PC-9 (cell line): Measurements from ENCODE around the gene UBE2L3. TPM values are rescaled to one million over a fixed set of nuclear protein-coding genes. Genes with fewer than 3 reads are reported as not detected.
A peak's percentile ranks its signal among the peaks of the same experiment; 100 is the strongest.
"Not testable (repeated sequence)": the region's sequence is repeated elsewhere in the genome, so short reads cannot be mapped to it uniquely, and the experiment has no call there.

Source experiments
- BruUV-seq: library from RNA; stranded (reverse); fragments of 400-500 nt; replicated peaks from 2 replicates; lab custom pipeline; 2021; lab: Mats Ljungman, UMichigan
- CTCF ChIA-PET: fragments of 300-600 bp; sonication (Branson Sonifier 250); formaldehyde crosslinking; loops from one replicate; lab custom pipeline; 2022; ENCODE audit warnings: antibody characterized with exemption; lab: Charles Lee
- POLR2A ChIA-PET: fragments of 300-600 bp; sonication (Branson Sonifier 250); formaldehyde crosslinking; loops from one replicate; lab custom pipeline; 2022; ENCODE audit warnings: antibody characterized with exemption; ENCODE audit not compliant: unreplicated experiment; lab: Charles Lee
- DNase-seq, 2 experiments: peaks; one replicate each; pipeline versions ENCODE4 v3.0.0 to v3.0.0-alpha.2; 2015 to 2022; ENCODE audit warnings: mixed read lengths in 1 of 2
- H2AFZ ChIP-seq: fragments of 200-600 bp; sonication (generic); 2 replicates; pipeline ENCODE4 v1.8.1; 2017; ENCODE audit warnings: antibody characterized with exemption
- H3F3A ChIP-seq: fragments of 200-600 bp; sonication (generic); 2 replicates; pipeline ENCODE4 v1.8.1; 2017; ENCODE audit warnings: antibody characterized with exemption, mild to moderate bottlenecking, low read depth; ENCODE audit not compliant: insufficient read depth
- H3K27ac ChIP-seq: fragments of 200-600 bp; sonication (generic); 2 replicates; pipeline ENCODE4 v1.6.1; 2016; ENCODE audit warnings: mixed run types
- H3K27me3 ChIP-seq: fragments of 200-600 bp; sonication (generic); 2 replicates; pipeline ENCODE4 v1.6.1; 2016; ENCODE audit warnings: low read depth, mixed run types; ENCODE audit not compliant: insufficient read depth
- H3K36me3 ChIP-seq: fragments of 200-600 bp; sonication (generic); 2 replicates; pipeline ENCODE4 v1.6.1; 2016; ENCODE audit warnings: low read depth, mixed run types
- H3K4me1 ChIP-seq: fragments of 200-600 bp; sonication (generic); replicated peaks from 2 replicates; pipeline ENCODE4 v1.6.1; 2016; ENCODE audit warnings: mixed run types; ENCODE audit not compliant: insufficient read depth
- H3K4me2 ChIP-seq: fragments of 200-600 bp; sonication (generic); 2 replicates; pipeline ENCODE4 v1.6.1; 2017; ENCODE audit warnings: mixed run types
- H3K4me3 ChIP-seq: fragments of 200-600 bp; sonication (generic); 2 replicates; pipeline ENCODE4 v1.6.1; 2016; ENCODE audit warnings: mixed run types
- H3K79me2 ChIP-seq: fragments of 200-600 bp; sonication (generic); 2 replicates; pipeline ENCODE4 v1.6.1; 2017; ENCODE audit warnings: low read depth, mixed run types
- H3K9me2 ChIP-seq: fragments of 200-600 bp; sonication (generic); 2 replicates; pipeline ENCODE4 v1.8.1; 2017; ENCODE audit warnings: mild to moderate bottlenecking; ENCODE audit not compliant: insufficient read depth
- H3K9me3 ChIP-seq: fragments of 200-600 bp; sonication (generic); 2 replicates; pipeline ENCODE4 v1.8.1; 2016; ENCODE audit warnings: low read depth; ENCODE audit not compliant: insufficient read depth
- H4K20me1 ChIP-seq: fragments of 200-600 bp; sonication (generic); 2 replicates; pipeline ENCODE4 v1.8.1; 2017; ENCODE audit not compliant: insufficient read depth
- EZH2 ChIP-seq: fragments of 200-600 bp; sonication (generic); IDR thresholded peaks from 2 replicates; pipeline ENCODE4 v1.8.0; 2017; ENCODE audit warnings: antibody characterized with exemption, low read depth
- intact Hi-C: fragments of 100-400 bp; cut with micrococcal nuclease; formaldehyde crosslinking; loops from one replicate; pipeline ENCODE4 v1.10.0; 2022; ENCODE audit not compliant: unreplicated experiment
- total RNA-seq: library from RNA; stranded (reverse); gene quantifications from 2 replicates; pipeline ENCODE4 v1.2.3, GENCODE V29; 2021
- TF ChIP-seq, protein P1 (sequence below): fragments of 200-600 bp; sonication (generic); conservative IDR thresholded peaks from 2 replicates; pipeline ENCODE4 v1.6.1; 2017; ENCODE audit warnings: mixed run types, antibody characterized with exemption, mild to moderate bottlenecking, moderate library complexity

Gene UBE2L3
- total RNA-seq, 1 experiment from 2014 or later = 55.8 TPM

DNA sequence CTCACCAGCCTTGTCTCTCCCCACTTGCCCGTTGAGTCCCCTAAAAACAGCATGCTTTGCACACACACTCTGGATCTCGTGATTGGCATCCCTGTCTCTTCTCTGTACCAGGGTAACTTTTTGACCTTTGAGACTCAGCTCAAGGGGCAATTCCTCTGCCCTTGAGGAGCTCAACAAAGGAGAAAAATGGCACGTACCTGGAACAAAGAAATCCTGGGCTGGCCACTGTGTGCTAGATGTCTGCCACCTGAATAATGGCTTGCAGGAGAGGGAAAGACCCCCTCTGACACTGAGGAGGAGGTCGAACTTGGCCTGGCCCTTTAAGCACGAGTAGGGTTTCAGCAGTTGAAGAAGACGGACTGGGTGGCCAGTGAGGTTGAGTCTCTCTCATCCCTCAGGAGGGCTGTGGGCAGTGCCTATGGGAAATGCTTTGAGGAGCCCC, 5.8 kb downstream of the UBE2L3 start:
- no peak overlapping the region for H3K4me2 ChIP-seq
- H4K20me1 ChIP-seq = peaks cover 82% of the 10 kb centered on the region
- no peaks in the 10 kb centered on the region for H3K9me3 ChIP-seq
- CTCF ChIA-PET = no interaction called here
- H2AFZ ChIP-seq = no peak overlapping the region
- no peaks in the 10 kb centered on the region for H3K9me2 ChIP-seq
- no peak for TF ChIP-seq EZH2
- TF ChIP-seq, protein P1, sequence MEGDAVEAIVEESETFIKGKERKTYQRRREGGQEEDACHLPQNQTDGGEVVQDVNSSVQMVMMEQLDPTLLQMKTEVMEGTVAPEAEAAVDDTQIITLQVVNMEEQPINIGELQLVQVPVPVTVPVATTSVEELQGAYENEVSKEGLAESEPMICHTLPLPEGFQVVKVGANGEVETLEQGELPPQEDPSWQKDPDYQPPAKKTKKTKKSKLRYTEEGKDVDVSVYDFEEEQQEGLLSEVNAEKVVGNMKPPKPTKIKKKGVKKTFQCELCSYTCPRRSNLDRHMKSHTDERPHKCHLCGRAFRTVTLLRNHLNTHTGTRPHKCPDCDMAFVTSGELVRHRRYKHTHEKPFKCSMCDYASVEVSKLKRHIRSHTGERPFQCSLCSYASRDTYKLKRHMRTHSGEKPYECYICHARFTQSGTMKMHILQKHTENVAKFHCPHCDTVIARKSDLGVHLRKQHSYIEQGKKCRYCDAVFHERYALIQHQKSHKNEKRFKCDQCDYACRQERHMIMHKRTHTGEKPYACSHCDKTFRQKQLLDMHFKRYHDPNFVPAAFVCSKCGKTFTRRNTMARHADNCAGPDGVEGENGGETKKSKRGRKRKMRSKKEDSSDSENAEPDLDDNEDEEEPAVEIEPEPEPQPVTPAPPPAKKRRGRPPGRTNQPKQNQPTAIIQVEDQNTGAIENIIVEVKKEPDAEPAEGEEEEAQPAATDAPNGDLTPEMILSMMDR = no peak
- DNase-seq = no peak
- no TSS peak for BruUV-seq
- peaks cover 32% of the 10 kb centered on the region for H3K4me1 ChIP-seq
- peaks cover 6% of the 10 kb centered on the region; the same call in 1 of the 2 replicates for H3F3A ChIP-seq
- H3K79me2 ChIP-seq = peaks cover 100% of the 10 kb centered on the region
- H3K4me3 ChIP-seq = no peak overlapping the region
- no peaks in the 10 kb centered on the region for H3K27me3 ChIP-seq
- H3K36me3 ChIP-seq = no peaks in the 10 kb centered on the region
- intact Hi-C loops = no loop called here
- POLR2A ChIA-PET = no interaction called here
- no peak overlapping the region for H3K27ac ChIP-seq

DNA sequence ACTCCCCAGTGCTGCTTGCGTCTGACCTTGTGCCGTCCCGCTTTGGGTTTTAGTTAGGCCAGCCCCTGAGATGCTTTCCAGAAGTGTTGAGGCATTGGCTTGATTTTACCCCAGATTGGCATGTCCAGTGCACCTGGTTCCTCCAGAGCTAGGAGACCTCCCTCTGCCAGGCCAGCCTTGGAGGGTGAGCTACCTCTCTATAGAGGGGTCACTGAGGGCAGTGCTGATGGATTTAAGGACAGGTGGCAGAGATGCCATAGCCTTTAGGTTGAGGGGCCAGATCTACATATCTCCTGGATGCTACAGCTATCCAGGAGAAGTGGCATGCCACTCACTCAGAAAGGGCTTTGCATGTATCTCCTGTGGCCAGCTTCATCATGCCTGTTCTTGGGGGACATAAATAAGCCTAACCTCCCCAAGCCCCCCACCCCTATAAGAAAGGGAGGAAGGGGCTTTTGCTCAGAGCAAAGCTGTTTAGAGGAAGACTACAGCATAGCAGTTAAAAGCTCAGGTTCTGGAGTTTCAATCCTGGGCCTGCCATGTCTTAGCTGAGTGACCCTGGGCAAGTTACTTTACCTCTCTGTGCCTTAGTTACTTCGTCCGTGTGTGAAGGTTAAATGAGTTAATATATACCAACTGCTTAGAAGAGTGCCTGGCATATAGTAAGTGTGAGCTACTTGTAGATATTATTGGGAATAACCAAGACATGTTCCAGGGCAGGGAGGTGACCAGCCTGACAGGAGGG, 6.4 kb downstream of the UBE2L3 start:
- TF ChIP-seq, protein P1 = no peak
- TF ChIP-seq EZH2 = no peak
- H4K20me1 ChIP-seq = peaks cover 83% of the 10 kb centered on the region
- no peak for DNase-seq
- peaks cover 100% of the 10 kb centered on the region for H3K79me2 ChIP-seq
- no peaks in the 10 kb centered on the region for H3K36me3 ChIP-seq
- CTCF ChIA-PET = interaction anchor here (1.7 kb wide), 1 partner anchor 55 kb away, joined by 9 read pairs; no protein-coding TSS in a partner anchor
- no peaks in the 10 kb centered on the region for H3K9me2 ChIP-seq
- BruUV-seq = no TSS peak
- peaks cover 33% of the 10 kb centered on the region for H3K4me1 ChIP-seq
- no peak overlapping the region for H3K4me3 ChIP-seq
- H3F3A ChIP-seq = peaks cover 6% of the 10 kb centered on the region; the same call in 1 of the 2 replicates
- H3K9me3 ChIP-seq = no peaks in the 10 kb centered on the region
- POLR2A ChIA-PET = interaction anchor here (0.6 kb wide), 1 partner anchor 55 kb away, joined by 4 read pairs; no protein-coding TSS in a partner anchor
- H3K4me2 ChIP-seq = peak overlapping the region; percentile 47; the same call in 1 of the 2 replicates
- H2AFZ ChIP-seq = no peak overlapping the region
- no peak overlapping the region for H3K27ac ChIP-seq
- intact Hi-C loops = no loop called here
- H3K27me3 ChIP-seq = no peaks in the 10 kb centered on the region

GRCh38 chr22:21579474-21579851, 11.9 kb downstream of the UBE2L3 start:
- Histone ChIP-seq H2AFZ (no peak overlapping the region), H3K79me2 (peaks cover 95% of the 10 kb centered on the region), H3K27me3 (no peaks in the 10 kb centered on the region), H3K4me1 (peaks cover 25% of the 10 kb centered on the region), H3K4me3 (no peak overlapping the region), H3K4me2 (peak overlapping the region; percentile 46), H3F3A (peaks cover 12% of the 10 kb centered on the region; the same call in 1 of the 2 replicates), H3K9me3 (no peaks in the 10 kb centered on the region), H3K27ac (peak overlapping the region; percentile 28; the same call in 1 of the 2 replicates), H3K36me3 (no peaks in the 10 kb centered on the region), H3K9me2 (no peaks in the 10 kb centered on the region), H4K20me1 (peaks cover 77% of the 10 kb centered on the region)
- intact Hi-C loops = no loop called here
- ChIA-PET POLR2A (no interaction called here), CTCF (no interaction called here)
- DNase-seq = no peak
- no TSS peak for BruUV-seq
- no peak for TF ChIP-seq EZH2
- TF ChIP-seq, protein P1 = no peak

GRCh38 chr22:21580623-21581007, 13.1 kb downstream of the UBE2L3 start:
- H3K4me1 ChIP-seq = peaks cover 17% of the 10 kb centered on the region
- H2AFZ ChIP-seq, H3K9me2 ChIP-seq, H3K9me3 ChIP-seq, H3K27ac ChIP-seq, H3K36me3 ChIP-seq, CTCF ChIA-PET, H3K4me3 ChIP-seq, intact Hi-C loops, DNase-seq, BruUV-seq, H3K4me2 ChIP-seq, POLR2A ChIA-PET, H3K27me3 ChIP-seq: not testable (repeated sequence)
- peaks cover 12% of the 10 kb centered on the region; the same call in 1 of the 2 replicates for H3F3A ChIP-seq
- H3K79me2 ChIP-seq = peaks cover 95% of the 10 kb centered on the region
- peaks cover 79% of the 10 kb centered on the region for H4K20me1 ChIP-seq
